OCI-LY1 (cell line): Measurements from ENCODE around the gene HECTD1.
"Not testable (repeated sequence)": the region's sequence is repeated elsewhere in the genome, so short reads cannot be mapped to it uniquely, and the experiment has no call there.

ENCODE experiments used
- H2AFZ ChIP-seq: fragments of 200-600 bp; sonication (generic), shearing (Covaris generic); 2 replicates; pipeline ENCODE4 v1.6.0; 2014; ENCODE audit warnings: antibody characterized with exemption, mild to moderate bottlenecking, low read length
- H3F3A ChIP-seq: fragments of 200-600 bp; sonication (generic), shearing (Covaris generic); 2 replicates; pipeline ENCODE4 v1.6.0; 2014; ENCODE audit warnings: mild to moderate bottlenecking, antibody characterized with exemption, low read length, moderate library complexity; ENCODE audit not compliant: insufficient read depth
- H3K27ac ChIP-seq: fragments of 200-600 bp; sonication (generic); 2 replicates; pipeline ENCODE4 v1.5.1; 2014; ENCODE audit warnings: low read length, mixed run types, mild to moderate bottlenecking, low read depth; ENCODE audit not compliant: poor library complexity, severe bottlenecking
- H3K27me3 ChIP-seq: fragments of 200-600 bp; sonication (generic); 2 replicates; pipeline ENCODE4 v1.6.0; 2014; ENCODE audit warnings: antibody characterized with exemption, mild to moderate bottlenecking, low read length, moderate library complexity; ENCODE audit not compliant: insufficient read depth
- H3K36me3 ChIP-seq: fragments of 200-600 bp; sonication (generic); 2 replicates; pipeline ENCODE4 v1.6.1; 2014; ENCODE audit warnings: mild to moderate bottlenecking, antibody characterized with exemption, low read length, moderate library complexity, mixed read lengths; ENCODE audit not compliant: insufficient read depth
- H3K4me1 ChIP-seq: fragments of 200-600 bp; sonication (generic); 2 replicates; pipeline ENCODE4 v1.5.1; 2014; ENCODE audit warnings: mild to moderate bottlenecking, low read length, moderate library complexity; ENCODE audit not compliant: insufficient read depth, severe bottlenecking
- H3K4me2 ChIP-seq: fragments of 200-600 bp; sonication (generic), shearing (Covaris generic); 2 replicates; pipeline ENCODE4 v1.6.1; 2014; ENCODE audit warnings: low read length
- H3K4me3 ChIP-seq: fragments of 200-600 bp; sonication (generic); 2 replicates; pipeline ENCODE4 v1.5.1; 2014; ENCODE audit warnings: low read length, low read depth, mild to moderate bottlenecking, mixed read lengths; ENCODE audit not compliant: poor library complexity, severe bottlenecking
- H3K79me2 ChIP-seq: fragments of 200-600 bp; shearing (Covaris generic); 2 replicates; pipeline ENCODE4 v1.6.1; 2016; ENCODE audit warnings: mixed run types, low read length, mixed read lengths; ENCODE audit not compliant: insufficient read depth
- H3K9ac ChIP-seq: fragments of 200-600 bp; sonication (generic), shearing (Covaris generic); 2 replicates; pipeline ENCODE4 v1.6.1; 2014; ENCODE audit warnings: mild to moderate bottlenecking, low read length, mixed read lengths
- H3K9me2 ChIP-seq: fragments of 200-600 bp; sonication (generic), shearing (Covaris generic); 2 replicates; pipeline ENCODE4 v1.6.1; 2014; ENCODE audit warnings: low read depth, mild to moderate bottlenecking, low read length, mixed read lengths
- H3K9me3 ChIP-seq: fragments of 200-600 bp; shearing (Covaris generic); 2 replicates; pipeline ENCODE4 v1.6.1; 2014; ENCODE audit warnings: low read length, mixed read lengths
- H4K20me1 ChIP-seq: fragments of 200-600 bp; sonication (generic), shearing (Covaris generic); 2 replicates; pipeline ENCODE4 v1.6.0; 2016; ENCODE audit warnings: mild to moderate bottlenecking, low read length; ENCODE audit not compliant: insufficient read depth
- CTCF ChIP-seq: fragments of 200-600 bp; sonication (generic), shearing (Covaris generic); IDR thresholded peaks from 2 replicates; pipeline ENCODE4 v1.5.1; 2017; ENCODE audit warnings: mild to moderate bottlenecking, antibody characterized with exemption, low read length, moderate library complexity, mixed read lengths
- EZH2 ChIP-seq: fragments of 200-600 bp; sonication (generic), shearing (Covaris generic); IDR thresholded peaks from 2 replicates; pipeline ENCODE4 v1.8.0; 2017; ENCODE audit warnings: borderline replicate concordance, mixed run types, mild to moderate bottlenecking, antibody characterized with exemption, low read length, moderate library complexity, mixed read lengths

The HECTD1 gene

GRCh38 chr14:31068235-31068634 is 139.4 kb downstream of the HECTD1 start:
- Histone ChIP-seq H3F3A (no peaks in the 10 kb centered on the region), H3K36me3 (no peaks in the 10 kb centered on the region), H3K27me3 (no peaks in the 10 kb centered on the region), H2AFZ (no peak overlapping the region), H3K79me2 (no peaks in the 10 kb centered on the region), H3K9me3 (no peaks in the 10 kb centered on the region), H3K9me2 (no peaks in the 10 kb centered on the region), H3K27ac (no peak overlapping the region), H3K9ac (no peak overlapping the region), H3K4me2 (no peak overlapping the region), H3K4me3 (no peak overlapping the region), H4K20me1 (no peaks in the 10 kb centered on the region), H3K4me1 (no peaks in the 10 kb centered on the region)
- TF ChIP-seq CTCF (no peak), EZH2 (no peak)

- H2AFZ ChIP-seq, H3F3A ChIP-seq, H3K4me3 ChIP-seq, H4K20me1 ChIP-seq, H3K9ac ChIP-seq, H3K79me2 ChIP-seq, H3K36me3 ChIP-seq, H3K27ac ChIP-seq, H3K4me2 ChIP-seq, H3K9me2 ChIP-seq, H3K9me3 ChIP-seq, H3K27me3 ChIP-seq: not testable (repeated sequence)
- peaks cover 11% of the 10 kb centered on the region for H3K4me1 ChIP-seq
Measured at GRCh38 chr14:31062908-31063307, 144.7 kb downstream of the HECTD1 start.

GRCh38 chr14:31060253-31060875 is 147.2 kb downstream of the HECTD1 start:
- no peaks in the 10 kb centered on the region for H3K79me2 ChIP-seq
- no peaks in the 10 kb centered on the region for H3K9me3 ChIP-seq
- no peaks in the 10 kb centered on the region for H3K36me3 ChIP-seq
- H3K9ac ChIP-seq = no peak overlapping the region
- no peaks in the 10 kb centered on the region for H3K9me2 ChIP-seq
- no peak overlapping the region for H2AFZ ChIP-seq
- H3K4me1 ChIP-seq = peaks cover 11% of the 10 kb centered on the region
- H3K27ac ChIP-seq = no peak overlapping the region
- H3F3A ChIP-seq = no peaks in the 10 kb centered on the region
- H4K20me1 ChIP-seq = no peaks in the 10 kb centered on the region
- H3K4me2 ChIP-seq = no peak overlapping the region
- TF ChIP-seq EZH2 (no peak), CTCF (no peak)
- no peaks in the 10 kb centered on the region for H3K27me3 ChIP-seq
- no peak overlapping the region for H3K4me3 ChIP-seq

- H3K4me2 ChIP-seq = no peak overlapping the region
- TF ChIP-seq EZH2 (no peak), CTCF (no peak)
- peaks cover 11% of the 10 kb centered on the region for H3K4me1 ChIP-seq
- no peaks in the 10 kb centered on the region for H3K79me2 ChIP-seq
- no peaks in the 10 kb centered on the region for H3K9me2 ChIP-seq
- H3K27me3 ChIP-seq = no peaks in the 10 kb centered on the region
- H4K20me1 ChIP-seq = no peaks in the 10 kb centered on the region
- H3K36me3 ChIP-seq = no peaks in the 10 kb centered on the region
- no peak overlapping the region for H3K4me3 ChIP-seq
- H3K27ac ChIP-seq = no peak overlapping the region
- H2AFZ ChIP-seq = no peak overlapping the region
- no peak overlapping the region for H3K9ac ChIP-seq
- H3K9me3 ChIP-seq = no peaks in the 10 kb centered on the region
- H3F3A ChIP-seq = no peaks in the 10 kb centered on the region
Measured at GRCh38 chr14:31059152-31059924, 148.3 kb downstream of the HECTD1 start.
